ENCODE results near the gene FMNL1.

FMNL1 gene

GRCh38 chr17:45226576-45226975 is 4.9 kb downstream of the FMNL1 start:
- Histone ChIP-seq H3K27ac (peak overlapping the region; percentile 69), H3K36me3 (ENCODE audit: insufficient read depth, low read length) (no peaks in the 10 kb centered on the region), H3K4me3 (no peak overlapping the region), H3K9me3 (ENCODE audit: low read depth, low read length) (no peaks in the 10 kb centered on the region), H3K9ac (ENCODE audit: insufficient read length) (no peak overlapping the region)
- no peak for TF ChIP-seq EZH2 (IDR thresholded peaks at IDR 0.05)
- TF ChIP-seq FOXP2 (optimal IDR thresholded peaks at IDR 0.05; ENCODE audit: control extremely low read depth, extremely low read length, insufficient read depth), result no peak
- no peak for TF ChIP-seq POLR2AphosphoS5 (IDR thresholded peaks at IDR 0.05; ENCODE audit: borderline replicate concordance, low read depth, low read length)
- no peak for DNase-seq (ENCODE audit: low read depth, low spot score)

- no peak for DNase-seq (ENCODE audit: low read depth, low spot score)
- H3K4me3 ChIP-seq, result no peak overlapping the region
Measured at GRCh38 chr17:45227101-45227925, 5.6 kb downstream of the FMNL1 start.

GRCh38 chr17:45227926-45228762 is 6.5 kb downstream of the FMNL1 start:
- H3K9me3 ChIP-seq (ENCODE audit: low read depth, low read length), result no peaks in the 10 kb centered on the region
- H3K36me3 ChIP-seq (ENCODE audit: insufficient read depth, low read length), result no peaks in the 10 kb centered on the region
- H3K9ac ChIP-seq (ENCODE audit: insufficient read length), result peak overlapping the region; percentile 46
- no peak for TF ChIP-seq FOXP2 (optimal IDR thresholded peaks at IDR 0.05; ENCODE audit: control extremely low read depth, extremely low read length, insufficient read depth)
- no peak for TF ChIP-seq EZH2 (IDR thresholded peaks at IDR 0.05)
- no peak for TF ChIP-seq POLR2AphosphoS5 (IDR thresholded peaks at IDR 0.05; ENCODE audit: borderline replicate concordance, low read depth, low read length)
- H3K4me3 ChIP-seq, result peak overlapping the region; percentile 47; the same call in 1 of the 2 replicates
- no peak for DNase-seq (ENCODE audit: low read depth, low spot score)
- H3K27ac ChIP-seq, result no peak overlapping the region

More at GRCh38 chr17:45227101-45227925, 5.6 kb downstream of the FMNL1 start:
- no peak for TF ChIP-seq POLR2AphosphoS5 (IDR thresholded peaks at IDR 0.05; ENCODE audit: borderline replicate concordance, low read depth, low read length)
- TF ChIP-seq FOXP2 (optimal IDR thresholded peaks at IDR 0.05; ENCODE audit: control extremely low read depth, extremely low read length, insufficient read depth), result no peak
- no peak for TF ChIP-seq EZH2 (IDR thresholded peaks at IDR 0.05)
- Histone ChIP-seq H3K9me3 (ENCODE audit: low read depth, low read length) (no peaks in the 10 kb centered on the region), H3K36me3 (ENCODE audit: insufficient read depth, low read length) (no peaks in the 10 kb centered on the region), H3K27ac (no peak overlapping the region), H3K9ac (ENCODE audit: insufficient read length) (no peak overlapping the region)

- Histone ChIP-seq H3K9me3 (ENCODE audit: low read depth, low read length) (no peaks in the 10 kb centered on the region), H3K4me3 (peak overlapping the region; percentile 47), H3K27ac (0 out of 2 replicates have a peak overlapping the region, but pooled peaks have one; percentile 35), H3K36me3 (ENCODE audit: insufficient read depth, low read length) (no peaks in the 10 kb centered on the region), H3K9ac (ENCODE audit: insufficient read length) (peak overlapping the region; percentile 46)
- no peak for DNase-seq (ENCODE audit: low read depth, low spot score)
- TF ChIP-seq FOXP2 (optimal IDR thresholded peaks at IDR 0.05; ENCODE audit: control extremely low read depth, extremely low read length, insufficient read depth), result no peak
- TF ChIP-seq POLR2AphosphoS5 (IDR thresholded peaks at IDR 0.05; ENCODE audit: borderline replicate concordance, low read depth, low read length), result no peak
- TF ChIP-seq EZH2 (IDR thresholded peaks at IDR 0.05), result no peak
Measured at GRCh38 chr17:45228763-45229539, 7.3 kb downstream of the FMNL1 start.

- H3K36me3 ChIP-seq (ENCODE audit: insufficient read depth, low read length), result no peaks in the 10 kb centered on the region
- DNase-seq (ENCODE audit: low read depth, low spot score), result no peak
- TF ChIP-seq POLR2AphosphoS5 (IDR thresholded peaks at IDR 0.05; ENCODE audit: borderline replicate concordance, low read depth, low read length) (no peak), FOXP2 (optimal IDR thresholded peaks at IDR 0.05; ENCODE audit: control extremely low read depth, extremely low read length, insufficient read depth) (no peak), EZH2 (IDR thresholded peaks at IDR 0.05) (no peak)
- no peak overlapping the region for H3K9ac ChIP-seq (ENCODE audit: insufficient read length)
- no peak overlapping the region for H3K27ac ChIP-seq
- H3K4me3 ChIP-seq, result no peak overlapping the region
- H3K9me3 ChIP-seq (ENCODE audit: low read depth, low read length), result no peaks in the 10 kb centered on the region
Measured at GRCh38 chr17:45229681-45230409, 8.2 kb downstream of the FMNL1 start.

- H3K9ac ChIP-seq (ENCODE audit: insufficient read length), result no peak overlapping the region
- H3K9me3 ChIP-seq (ENCODE audit: low read depth, low read length), result no peaks in the 10 kb centered on the region
- H3K4me3 ChIP-seq, result no peak overlapping the region
- no peak overlapping the region for H3K27ac ChIP-seq
- H3K36me3 ChIP-seq (ENCODE audit: insufficient read depth, low read length), result no peaks in the 10 kb centered on the region
- TF ChIP-seq POLR2AphosphoS5 (IDR thresholded peaks at IDR 0.05; ENCODE audit: borderline replicate concordance, low read depth, low read length) (no peak), FOXP2 (optimal IDR thresholded peaks at IDR 0.05; ENCODE audit: control extremely low read depth, extremely low read length, insufficient read depth) (no peak), EZH2 (IDR thresholded peaks at IDR 0.05) (no peak)
- no peak for DNase-seq (ENCODE audit: low read depth, low spot score)
Measured at GRCh38 chr17:45230410-45230786, 8.7 kb downstream of the FMNL1 start.

GRCh38 chr17:45230787-45231480 is 9.2 kb downstream of the FMNL1 start:
- no peak for TF ChIP-seq FOXP2 (optimal IDR thresholded peaks at IDR 0.05; ENCODE audit: control extremely low read depth, extremely low read length, insufficient read depth)
- TF ChIP-seq POLR2AphosphoS5 (IDR thresholded peaks at IDR 0.05; ENCODE audit: borderline replicate concordance, low read depth, low read length), result no peak
- TF ChIP-seq EZH2 (IDR thresholded peaks at IDR 0.05), result no peak
- H3K4me3 ChIP-seq, result no peak overlapping the region
- no peak for DNase-seq (ENCODE audit: low read depth, low spot score)
- no peaks in the 10 kb centered on the region for H3K36me3 ChIP-seq (ENCODE audit: insufficient read depth, low read length)
- H3K9ac ChIP-seq (ENCODE audit: insufficient read length), result no peak overlapping the region
- H3K27ac ChIP-seq, result no peak overlapping the region
- H3K9me3 ChIP-seq (ENCODE audit: low read depth, low read length), result no peaks in the 10 kb centered on the region
